Esophagus mucosa (tissue), 1 donor: Measurements from ENCODE around the gene APCDD1L. TPM values are rescaled to one million over a fixed set of nuclear protein-coding genes. Genes with fewer than 3 reads are reported as not detected.

Experiments
- total RNA-seq: library from RNA; stranded (reverse); gene quantifications from one replicate; pipeline ENCODE4 v1.2.4, GENCODE V29; 2023
- donor health status: DM: yes; HTN: yes; CAD: no.

The APCDD1L gene
- total RNA-seq, 1 donor from 2014 or later = 0.16 TPM

Other genes starting within 250 kb of the APCDD1L start
- gene RAB22A, start 205.7 kb downstream of the APCDD1L start, total RNA-seq = 24.7 TPM
- 32.4 TPM for gene VAPB, start 126.2 kb downstream of the APCDD1L start, total RNA-seq
- gene STX16, start 135.9 kb upstream of the APCDD1L start, total RNA-seq = 27.0 TPM
- 21.9 TPM for gene NPEPL1, start 177.4 kb upstream of the APCDD1L start, total RNA-seq